PC-9 (cell line): ENCODE data around the gene OR5AL1. TPM values are rescaled to one million over a fixed set of nuclear protein-coding genes. Genes with fewer than 3 reads are reported as not detected.
"Not testable (repeated sequence)": the region's sequence is repeated elsewhere in the genome, so short reads cannot be mapped to it uniquely, and the experiment has no call there.

Experiments
- BruUV-seq: library from RNA; stranded (reverse); fragments of 400-500 nt; replicated peaks from 2 replicates; lab custom pipeline; 2021; lab: Mats Ljungman, UMichigan
- CTCF ChIA-PET: fragments of 300-600 bp; sonication (Branson Sonifier 250); formaldehyde crosslinking; loops from one replicate; lab custom pipeline; 2022; ENCODE audit warnings: antibody characterized with exemption; lab: Charles Lee
- POLR2A ChIA-PET: fragments of 300-600 bp; sonication (Branson Sonifier 250); formaldehyde crosslinking; loops from one replicate; lab custom pipeline; 2022; ENCODE audit warnings: antibody characterized with exemption; ENCODE audit not compliant: unreplicated experiment; lab: Charles Lee
- DNase-seq, 2 experiments: peaks; one replicate each; pipeline versions ENCODE4 v3.0.0 to v3.0.0-alpha.2; 2015 to 2022; ENCODE audit warnings: mixed read lengths in 1 of 2
- H2AFZ ChIP-seq: fragments of 200-600 bp; sonication (generic); 2 replicates; pipeline ENCODE4 v1.8.1; 2017; ENCODE audit warnings: antibody characterized with exemption
- H3F3A ChIP-seq: fragments of 200-600 bp; sonication (generic); 2 replicates; pipeline ENCODE4 v1.8.1; 2017; ENCODE audit warnings: antibody characterized with exemption, mild to moderate bottlenecking, low read depth; ENCODE audit not compliant: insufficient read depth
- H3K27ac ChIP-seq: fragments of 200-600 bp; sonication (generic); 2 replicates; pipeline ENCODE4 v1.6.1; 2016; ENCODE audit warnings: mixed run types
- H3K27me3 ChIP-seq: fragments of 200-600 bp; sonication (generic); 2 replicates; pipeline ENCODE4 v1.6.1; 2016; ENCODE audit warnings: low read depth, mixed run types; ENCODE audit not compliant: insufficient read depth
- H3K36me3 ChIP-seq: fragments of 200-600 bp; sonication (generic); 2 replicates; pipeline ENCODE4 v1.6.1; 2016; ENCODE audit warnings: low read depth, mixed run types
- H3K4me1 ChIP-seq: fragments of 200-600 bp; sonication (generic); replicated peaks from 2 replicates; pipeline ENCODE4 v1.6.1; 2016; ENCODE audit warnings: mixed run types; ENCODE audit not compliant: insufficient read depth
- H3K4me2 ChIP-seq: fragments of 200-600 bp; sonication (generic); 2 replicates; pipeline ENCODE4 v1.6.1; 2017; ENCODE audit warnings: mixed run types
- H3K4me3 ChIP-seq: fragments of 200-600 bp; sonication (generic); 2 replicates; pipeline ENCODE4 v1.6.1; 2016; ENCODE audit warnings: mixed run types
- H3K79me2 ChIP-seq: fragments of 200-600 bp; sonication (generic); 2 replicates; pipeline ENCODE4 v1.6.1; 2017; ENCODE audit warnings: low read depth, mixed run types
- H3K9me2 ChIP-seq: fragments of 200-600 bp; sonication (generic); 2 replicates; pipeline ENCODE4 v1.8.1; 2017; ENCODE audit warnings: mild to moderate bottlenecking; ENCODE audit not compliant: insufficient read depth
- H3K9me3 ChIP-seq: fragments of 200-600 bp; sonication (generic); 2 replicates; pipeline ENCODE4 v1.8.1; 2016; ENCODE audit warnings: low read depth; ENCODE audit not compliant: insufficient read depth
- H4K20me1 ChIP-seq: fragments of 200-600 bp; sonication (generic); 2 replicates; pipeline ENCODE4 v1.8.1; 2017; ENCODE audit not compliant: insufficient read depth
- CTCF ChIP-seq: fragments of 200-600 bp; sonication (generic); conservative IDR thresholded peaks from 2 replicates; pipeline ENCODE4 v1.6.1; 2017; ENCODE audit warnings: mixed run types, antibody characterized with exemption, mild to moderate bottlenecking, moderate library complexity
- EZH2 ChIP-seq: fragments of 200-600 bp; sonication (generic); IDR thresholded peaks from 2 replicates; pipeline ENCODE4 v1.8.0; 2017; ENCODE audit warnings: antibody characterized with exemption, low read depth
- intact Hi-C: fragments of 100-400 bp; cut with micrococcal nuclease; formaldehyde crosslinking; loops from one replicate; pipeline ENCODE4 v1.10.0; 2022; ENCODE audit not compliant: unreplicated experiment
- total RNA-seq: library from RNA; stranded (reverse); gene quantifications from 2 replicates; pipeline ENCODE4 v1.2.3, GENCODE V29; 2021

The OR5AL1 gene
- total RNA-seq, 1 experiment from 2014 or later, result not detected

- Histone ChIP-seq H3K4me3 (no peak overlapping the region), H3K27me3 (no peaks in the 10 kb centered on the region), H3K9me3 (no peaks in the 10 kb centered on the region), H3K36me3 (no peaks in the 10 kb centered on the region), H3K9me2 (no peaks in the 10 kb centered on the region), H3K79me2 (no peaks in the 10 kb centered on the region), H2AFZ (no peak overlapping the region), H3K27ac (no peak overlapping the region), H3K4me1 (no peaks in the 10 kb centered on the region), H3K4me2 (no peak overlapping the region), H4K20me1 (no peaks in the 10 kb centered on the region; the same call in 1 of the 2 replicates), H3F3A (no peaks in the 10 kb centered on the region)
- TF ChIP-seq CTCF (no peak), EZH2 (no peak)
- ChIA-PET CTCF (no interaction called here), POLR2A (no interaction called here)
- no peak for DNase-seq
- intact Hi-C loops, result no loop called here
- BruUV-seq, result no TSS peak
Measured at GRCh38 chr11:56394381-56394780, 18.1 kb upstream of the OR5AL1 start.

GRCh38 chr11:56396047-56396446, 16.4 kb upstream of the OR5AL1 start:
- Histone ChIP-seq H3K79me2 (no peaks in the 10 kb centered on the region), H3F3A (no peaks in the 10 kb centered on the region), H2AFZ (no peak overlapping the region), H3K9me3 (no peaks in the 10 kb centered on the region), H3K9me2 (no peaks in the 10 kb centered on the region), H3K4me3 (no peak overlapping the region), H3K27ac (no peak overlapping the region), H3K4me1 (no peaks in the 10 kb centered on the region), H3K27me3 (no peaks in the 10 kb centered on the region), H4K20me1 (no peaks in the 10 kb centered on the region; the same call in 1 of the 2 replicates), H3K4me2 (no peak overlapping the region), H3K36me3 (no peaks in the 10 kb centered on the region)
- intact Hi-C loops, result no loop called here
- no peak for DNase-seq
- TF ChIP-seq CTCF (no peak), EZH2 (no peak)
- CTCF ChIA-PET, result no interaction called here
- no TSS peak for BruUV-seq
- POLR2A ChIA-PET, result no interaction called here

GRCh38 chr11:56401858-56402461, 10.5 kb upstream of the OR5AL1 start:
- H3K4me2 ChIP-seq, result not testable (repeated sequence)

GRCh38 chr11:56404393-56404792, 8.1 kb upstream of the OR5AL1 start:
- Histone ChIP-seq H3K9me2 (no peaks in the 10 kb centered on the region), H3K79me2 (no peaks in the 10 kb centered on the region), H3F3A (no peaks in the 10 kb centered on the region), H3K27me3 (no peaks in the 10 kb centered on the region), H3K27ac (no peak overlapping the region), H4K20me1 (no peaks in the 10 kb centered on the region), H3K9me3 (no peaks in the 10 kb centered on the region), H2AFZ (no peak overlapping the region), H3K4me1 (no peaks in the 10 kb centered on the region), H3K4me2 (no peak overlapping the region), H3K4me3 (no peak overlapping the region), H3K36me3 (no peaks in the 10 kb centered on the region)
- no TSS peak for BruUV-seq
- ChIA-PET POLR2A (no interaction called here), CTCF (no interaction called here)
- DNase-seq, result no peak
- intact Hi-C loops, result no loop called here
- TF ChIP-seq CTCF (no peak), EZH2 (no peak)

More at GRCh38 chr11:56401858-56402461, 10.5 kb upstream of the OR5AL1 start:
- H3K9me3 ChIP-seq, H3K27me3 ChIP-seq, H3K27ac ChIP-seq, H3K79me2 ChIP-seq, H3K4me3 ChIP-seq, H3K9me2 ChIP-seq, H3F3A ChIP-seq, H2AFZ ChIP-seq, BruUV-seq, DNase-seq, POLR2A ChIA-PET, H3K36me3 ChIP-seq, H3K4me1 ChIP-seq, H4K20me1 ChIP-seq, intact Hi-C loops: not testable (repeated sequence)
- CTCF ChIA-PET, result interaction anchor here (0.6 kb wide), 1 partner anchor 848 kb away, joined by 5 read pairs; no protein-coding TSS in a partner anchor
